ENCODE measurements around the gene LPCAT1.

Gene LPCAT1

DNA sequence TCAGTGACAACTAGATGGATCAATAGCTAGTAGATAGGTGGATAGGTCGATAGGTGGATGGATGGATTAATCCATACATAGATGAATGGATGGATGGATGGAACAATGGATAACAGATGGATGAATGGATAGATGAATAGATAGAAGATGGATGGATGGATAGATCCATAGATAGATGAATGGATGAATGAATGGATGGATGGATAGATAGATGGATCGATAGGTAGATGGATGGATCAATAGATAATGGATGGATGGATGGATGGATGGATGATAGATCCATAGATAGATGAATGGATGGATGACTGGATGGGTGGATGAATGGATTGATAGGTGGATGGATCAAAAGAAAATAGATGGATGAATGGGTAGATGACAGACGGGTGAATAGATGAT, 83.7 kb downstream of the LPCAT1 start:
- no peaks in the 10 kb centered on the region for H3K27me3 ChIP-seq (ENCODE audit: insufficient read depth, low read length, poor library complexity, severe bottlenecking)

DNA sequence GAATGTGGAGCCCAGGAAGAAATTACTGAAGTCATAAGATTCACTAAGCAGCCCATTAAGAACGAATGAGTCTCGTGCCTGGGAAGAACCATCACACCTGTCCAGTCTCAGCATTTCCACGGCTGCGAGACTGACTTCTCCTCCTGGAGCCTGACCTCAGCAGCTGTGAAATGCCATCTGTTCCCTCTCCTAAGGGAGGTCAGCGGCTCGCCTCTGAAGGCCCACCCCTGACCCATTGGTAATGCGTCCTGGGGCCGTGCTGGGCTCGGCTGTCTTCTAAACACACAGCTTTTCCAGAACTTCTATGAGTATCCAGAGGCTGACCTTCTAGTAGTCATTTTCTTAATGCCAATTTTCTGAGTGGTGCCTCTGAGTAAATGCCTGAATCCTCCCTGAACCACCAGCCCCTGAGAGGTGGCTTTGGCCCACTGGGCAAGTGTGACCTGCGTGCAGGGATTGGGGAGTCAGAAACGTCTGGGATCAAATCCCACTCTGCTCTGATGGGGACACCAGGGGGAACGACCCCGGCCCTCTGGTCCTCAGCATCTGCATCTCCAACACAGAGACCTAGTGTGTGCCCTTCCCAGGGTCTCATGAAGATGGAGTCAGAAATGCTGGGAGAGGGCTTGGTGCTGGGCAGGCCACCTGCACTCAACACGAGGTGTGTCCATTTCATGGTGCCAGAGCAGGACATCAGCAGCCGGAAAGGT, 84.2 kb downstream of the LPCAT1 start:
- Histone ChIP-seq H3F3A (ENCODE audit: low read depth) (no peaks in the 10 kb centered on the region), H3K9me3 (ENCODE audit: insufficient read depth, low read depth, low read length) (no peaks in the 10 kb centered on the region), H3K4me1 (ENCODE audit: insufficient read depth, low read length, poor library complexity, severe bottlenecking) (no peaks in the 10 kb centered on the region), H3K79me2 (ENCODE audit: insufficient read depth, low read length) (no peaks in the 10 kb centered on the region), H3K4me2 (ENCODE audit: low read depth, low read length, poor library complexity, severe bottlenecking) (no peak overlapping the region), H3K9me2 (replicated peaks; ENCODE audit: low read depth, low read length) (no peaks in the 10 kb centered on the region), H3K9ac (ENCODE audit: low read depth, low read length, poor library complexity, severe bottlenecking) (no peak overlapping the region), H3K27me3 (ENCODE audit: insufficient read depth, low read length, poor library complexity, severe bottlenecking) (no peaks in the 10 kb centered on the region), H4K20me1 (ENCODE audit: insufficient read depth, low read length, poor library complexity, severe bottlenecking) (no peaks in the 10 kb centered on the region), H2AFZ (ENCODE audit: low read length) (no peak overlapping the region), H3K36me3 (ENCODE audit: insufficient read depth, low read length) (no peaks in the 10 kb centered on the region), H3K4me3 (ENCODE audit: low read length, poor library complexity, severe bottlenecking) (no peak overlapping the region)
- no peak for TF ChIP-seq EZH2phosphoT487 (IDR thresholded peaks at IDR 0.05; ENCODE audit: borderline replicate concordance)
- TF ChIP-seq, protein P1, sequence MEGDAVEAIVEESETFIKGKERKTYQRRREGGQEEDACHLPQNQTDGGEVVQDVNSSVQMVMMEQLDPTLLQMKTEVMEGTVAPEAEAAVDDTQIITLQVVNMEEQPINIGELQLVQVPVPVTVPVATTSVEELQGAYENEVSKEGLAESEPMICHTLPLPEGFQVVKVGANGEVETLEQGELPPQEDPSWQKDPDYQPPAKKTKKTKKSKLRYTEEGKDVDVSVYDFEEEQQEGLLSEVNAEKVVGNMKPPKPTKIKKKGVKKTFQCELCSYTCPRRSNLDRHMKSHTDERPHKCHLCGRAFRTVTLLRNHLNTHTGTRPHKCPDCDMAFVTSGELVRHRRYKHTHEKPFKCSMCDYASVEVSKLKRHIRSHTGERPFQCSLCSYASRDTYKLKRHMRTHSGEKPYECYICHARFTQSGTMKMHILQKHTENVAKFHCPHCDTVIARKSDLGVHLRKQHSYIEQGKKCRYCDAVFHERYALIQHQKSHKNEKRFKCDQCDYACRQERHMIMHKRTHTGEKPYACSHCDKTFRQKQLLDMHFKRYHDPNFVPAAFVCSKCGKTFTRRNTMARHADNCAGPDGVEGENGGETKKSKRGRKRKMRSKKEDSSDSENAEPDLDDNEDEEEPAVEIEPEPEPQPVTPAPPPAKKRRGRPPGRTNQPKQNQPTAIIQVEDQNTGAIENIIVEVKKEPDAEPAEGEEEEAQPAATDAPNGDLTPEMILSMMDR (conservative IDR thresholded peaks at IDR 0.05; ENCODE audit: low read length), result no peak

More for the DNA sequence above, 83.7 kb downstream of the LPCAT1 start:
- Histone ChIP-seq H3K4me2 (ENCODE audit: low read depth, low read length, poor library complexity, severe bottlenecking) (no peak overlapping the region), H4K20me1 (ENCODE audit: insufficient read depth, low read length, poor library complexity, severe bottlenecking) (no peaks in the 10 kb centered on the region), H3K4me3 (ENCODE audit: low read length, poor library complexity, severe bottlenecking) (no peak overlapping the region), H2AFZ (ENCODE audit: low read length) (no peak overlapping the region), H3K9ac (ENCODE audit: low read depth, low read length, poor library complexity, severe bottlenecking) (no peak overlapping the region), H3K9me2 (replicated peaks; ENCODE audit: low read depth, low read length) (no peaks in the 10 kb centered on the region), H3K36me3 (ENCODE audit: insufficient read depth, low read length) (no peaks in the 10 kb centered on the region), H3K79me2 (ENCODE audit: insufficient read depth, low read length) (no peaks in the 10 kb centered on the region), H3K4me1 (ENCODE audit: insufficient read depth, low read length, poor library complexity, severe bottlenecking) (no peaks in the 10 kb centered on the region), H3F3A (ENCODE audit: low read depth) (no peaks in the 10 kb centered on the region), H3K9me3 (ENCODE audit: insufficient read depth, low read depth, low read length) (no peaks in the 10 kb centered on the region)
- no peak for TF ChIP-seq EZH2phosphoT487 (IDR thresholded peaks at IDR 0.05; ENCODE audit: borderline replicate concordance)
- TF ChIP-seq, protein P1 (conservative IDR thresholded peaks at IDR 0.05; ENCODE audit: low read length), result no peak

DNA sequence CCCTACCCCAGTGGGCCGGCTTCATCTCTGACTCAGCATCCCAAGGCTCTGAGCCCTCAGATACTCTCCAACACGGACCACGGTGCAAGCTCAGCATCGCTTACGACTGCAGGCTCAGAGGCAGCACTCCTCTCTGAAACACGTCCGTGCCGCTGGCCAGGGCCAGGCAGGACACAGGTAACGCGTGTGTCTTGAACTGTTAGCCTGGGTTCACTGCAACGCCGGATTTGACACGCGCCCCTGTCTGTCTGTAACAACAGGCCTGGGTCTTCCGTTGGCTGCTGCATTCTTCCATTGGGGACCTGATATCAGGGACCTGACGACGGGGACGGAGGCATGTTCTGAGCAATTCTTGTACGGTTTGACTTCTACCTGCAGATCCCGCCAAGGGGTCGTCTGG, 84.9 kb downstream of the LPCAT1 start:
- Histone ChIP-seq H3K36me3 (ENCODE audit: insufficient read depth, low read length) (no peaks in the 10 kb centered on the region), H3F3A (ENCODE audit: low read depth) (no peaks in the 10 kb centered on the region), H2AFZ (ENCODE audit: low read length) (no peak overlapping the region), H3K4me1 (ENCODE audit: insufficient read depth, low read length, poor library complexity, severe bottlenecking) (no peaks in the 10 kb centered on the region), H3K4me2 (ENCODE audit: low read depth, low read length, poor library complexity, severe bottlenecking) (no peak overlapping the region), H4K20me1 (ENCODE audit: insufficient read depth, low read length, poor library complexity, severe bottlenecking) (no peaks in the 10 kb centered on the region), H3K79me2 (ENCODE audit: insufficient read depth, low read length) (no peaks in the 10 kb centered on the region), H3K4me3 (ENCODE audit: low read length, poor library complexity, severe bottlenecking) (no peak overlapping the region), H3K9ac (ENCODE audit: low read depth, low read length, poor library complexity, severe bottlenecking) (no peak overlapping the region), H3K27me3 (ENCODE audit: insufficient read depth, low read length, poor library complexity, severe bottlenecking) (no peaks in the 10 kb centered on the region), H3K9me2 (replicated peaks; ENCODE audit: low read depth, low read length) (no peaks in the 10 kb centered on the region), H3K9me3 (ENCODE audit: insufficient read depth, low read depth, low read length) (peaks cover 5% of the 10 kb centered on the region; the same call in 1 of the 2 replicates)
- no peak for TF ChIP-seq EZH2phosphoT487 (IDR thresholded peaks at IDR 0.05; ENCODE audit: borderline replicate concordance)

Measured in Loucy (cell line).